Measurements from ENCODE around the gene CCDC63. TPM values are rescaled to one million over a fixed set of nuclear protein-coding genes. Genes with fewer than 3 reads are reported as not detected.

The CCDC63 gene
- total RNA-seq, 4 donors from 2014 or later, result not detected

- WGBS, 2 donors (ENCODE audit: low coverage in 1 of 2), result 85 to 92% methylated on average over 3 to 4 of the region's 6 CpGs
- TF ChIP-seq POLR2AphosphoS5 (IDR thresholded peaks at IDR 0.05), result no peak
- TF ChIP-seq POLR2A (IDR thresholded peaks at IDR 0.05), result no peak
- no peak for TF ChIP-seq EP300 (IDR thresholded peaks at IDR 0.05)
- TF ChIP-seq CTCF (IDR thresholded peaks at IDR 0.05), result no peak
- Histone ChIP-seq H3K27me3 (peaks cover 8% of the 10 kb centered on the region), H3K36me3 (no peaks in the 10 kb centered on the region), H3K4me1 (peaks cover 0 to 26% (median 0%) of the 10 kb centered on the region in 3 donors), H3K9me3 (no peaks in the 10 kb centered on the region), H3K27ac (no peak overlapping the region), H3K4me3 (no peak overlapping the region)
- ATAC-seq, result no peak
Observed at GRCh38 chr12:110848314-110848923, 1.6 kb downstream of the CCDC63 start.

- Histone ChIP-seq H3K4me1 (peaks cover 0 to 26% (median 0%) of the 10 kb centered on the region in 3 donors), H3K36me3 (no peaks in the 10 kb centered on the region), H3K9me3 (no peaks in the 10 kb centered on the region), H3K4me3 (no peak overlapping the region), H3K27me3 (peaks cover 8% of the 10 kb centered on the region), H3K27ac (no peak overlapping the region)
- whole genome bisulfite sequencing, 2 donors (ENCODE audit: low coverage in 1 of 2), result 84 to 90% methylated on average over 2 to 4 of the region's 4 CpGs
- ATAC-seq, result no peak
- TF ChIP-seq POLR2A (IDR thresholded peaks at IDR 0.05) (no peak), EP300 (IDR thresholded peaks at IDR 0.05) (no peak), POLR2AphosphoS5 (IDR thresholded peaks at IDR 0.05) (no peak), CTCF (IDR thresholded peaks at IDR 0.05) (no peak)
Observed at GRCh38 chr12:110849221-110849620, 2.4 kb downstream of the CCDC63 start.

DNA sequence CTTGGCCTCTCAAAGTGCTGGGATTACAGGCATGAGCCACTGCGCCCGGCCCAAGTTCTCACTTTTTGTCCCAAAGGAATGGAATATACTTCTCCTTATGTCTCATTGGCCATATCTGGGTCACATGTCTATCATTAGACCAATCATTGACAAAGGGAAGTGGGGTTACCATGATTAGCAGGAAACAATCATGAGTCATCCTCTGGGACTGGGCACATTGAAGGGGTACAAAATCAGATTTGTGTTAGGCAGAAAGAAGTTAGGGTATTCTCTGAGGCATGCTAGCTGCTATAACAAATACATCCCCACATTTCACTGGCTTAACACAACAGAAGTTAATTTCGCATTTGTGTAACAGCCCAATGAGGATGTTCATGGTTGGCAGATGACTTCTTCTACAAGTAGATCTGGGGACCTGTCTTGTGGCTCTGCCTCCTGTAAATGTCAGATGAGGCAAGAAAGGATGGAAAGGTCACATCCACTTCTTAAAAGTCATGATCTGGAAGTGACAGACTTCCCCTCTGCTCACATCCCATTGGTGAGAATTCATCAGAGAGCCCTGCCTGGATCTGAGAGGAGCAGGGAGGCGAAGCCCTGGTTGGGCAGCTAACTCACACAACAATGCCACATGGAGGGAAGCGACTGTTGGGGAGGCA lies 3.1 kb downstream of the CCDC63 start:
- Histone ChIP-seq H3K9me3 (no peaks in the 10 kb centered on the region), H3K27me3 (peaks cover 8% of the 10 kb centered on the region), H3K27ac (no peak overlapping the region), H3K36me3 (no peaks in the 10 kb centered on the region), H3K4me1 (peaks cover 0 to 20% (median 0%) of the 10 kb centered on the region in 3 donors), H3K4me3 (no peak overlapping the region)
- 84 to 100% methylated on average over 1 to 3 of the region's 5 CpGs for WGBS, 2 donors (ENCODE audit: low coverage in 1 of 2)
- no peak for TF ChIP-seq POLR2AphosphoS5 (IDR thresholded peaks at IDR 0.05)
- TF ChIP-seq POLR2A (IDR thresholded peaks at IDR 0.05), result no peak
- ATAC-seq, result no peak

DNA sequence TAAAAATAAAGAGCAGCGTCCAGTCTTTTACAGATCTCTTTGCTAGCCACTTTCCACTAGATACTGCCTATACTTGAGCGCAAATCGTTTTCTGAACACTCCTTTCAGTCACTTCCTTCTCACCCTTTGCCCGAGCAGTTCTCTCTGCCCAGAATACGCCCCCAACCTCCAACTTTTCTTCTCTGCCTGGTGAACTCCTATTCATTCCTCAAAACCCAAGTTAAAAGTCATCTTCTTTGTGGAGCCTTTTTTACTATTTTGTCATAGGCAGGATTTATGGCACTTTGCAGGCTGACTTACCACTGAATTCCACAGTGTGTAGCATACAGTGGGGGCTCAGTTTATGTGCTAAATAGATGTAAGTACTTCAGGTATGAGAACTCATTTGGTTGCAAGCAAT lies 4.0 kb downstream of the CCDC63 start:
- Histone ChIP-seq H3K4me1 (peaks cover 0 to 11% (median 0%) of the 10 kb centered on the region in 3 donors), H3K36me3 (no peaks in the 10 kb centered on the region), H3K27ac (no peak overlapping the region), H3K4me3 (no peak overlapping the region), H3K27me3 (peaks cover 8% of the 10 kb centered on the region), H3K9me3 (no peaks in the 10 kb centered on the region)
- ATAC-seq, result no peak
- no peak for TF ChIP-seq EP300 (IDR thresholded peaks at IDR 0.05)
- no peak for TF ChIP-seq POLR2AphosphoS5 (IDR thresholded peaks at IDR 0.05)
- no peak for TF ChIP-seq CTCF (IDR thresholded peaks at IDR 0.05)
- TF ChIP-seq POLR2A (IDR thresholded peaks at IDR 0.05), result no peak
- 64 to 90% methylated on average over 2 to 5 of the region's 5 CpGs for WGBS, 2 donors (ENCODE audit: low coverage in 1 of 2)

DNA sequence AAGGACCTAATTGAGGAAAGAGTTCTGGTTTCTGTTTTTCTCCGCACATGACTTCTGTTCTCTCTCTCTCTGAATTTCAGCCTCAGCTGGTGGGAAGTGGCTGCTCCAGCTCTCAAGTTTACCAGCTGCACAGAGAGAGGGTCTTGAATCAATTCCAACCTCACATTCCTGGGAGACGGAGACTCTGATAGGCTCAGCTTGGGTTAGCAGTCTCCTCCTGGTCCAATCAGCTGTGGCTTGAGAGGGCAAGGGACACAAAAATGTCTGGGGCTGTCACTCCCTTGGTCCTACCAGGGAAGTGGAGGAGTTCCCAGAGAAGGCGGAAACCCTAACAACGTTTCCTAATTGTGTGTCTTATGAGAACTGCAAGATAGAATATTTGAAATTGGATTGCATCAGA lies 7.0 kb downstream of the CCDC63 start:
- ATAC-seq, result no peak
- Histone ChIP-seq H3K27ac (no peak overlapping the region), H3K4me1 (no peaks in the 10 kb centered on the region), H3K36me3 (no peaks in the 10 kb centered on the region), H3K9me3 (no peaks in the 10 kb centered on the region), H3K27me3 (peaks cover 8% of the 10 kb centered on the region), H3K4me3 (no peak overlapping the region)
- no peak for TF ChIP-seq POLR2A (IDR thresholded peaks at IDR 0.05)
- no peak for TF ChIP-seq EP300 (IDR thresholded peaks at IDR 0.05)
- no peak for TF ChIP-seq POLR2AphosphoS5 (IDR thresholded peaks at IDR 0.05)
- TF ChIP-seq CTCF (IDR thresholded peaks at IDR 0.05), result no peak
- 58 to 64% methylated on average over 3 to 4 of the region's 4 CpGs for WGBS, 2 donors (ENCODE audit: low coverage in 1 of 2)

All from gastroesophageal sphincter (tissue), 4 donors.